ENCODE results near the gene CCDC148.
A peak's percentile ranks its signal among the peaks of the same experiment; 100 is the strongest.

The CCDC148 gene

DNA sequence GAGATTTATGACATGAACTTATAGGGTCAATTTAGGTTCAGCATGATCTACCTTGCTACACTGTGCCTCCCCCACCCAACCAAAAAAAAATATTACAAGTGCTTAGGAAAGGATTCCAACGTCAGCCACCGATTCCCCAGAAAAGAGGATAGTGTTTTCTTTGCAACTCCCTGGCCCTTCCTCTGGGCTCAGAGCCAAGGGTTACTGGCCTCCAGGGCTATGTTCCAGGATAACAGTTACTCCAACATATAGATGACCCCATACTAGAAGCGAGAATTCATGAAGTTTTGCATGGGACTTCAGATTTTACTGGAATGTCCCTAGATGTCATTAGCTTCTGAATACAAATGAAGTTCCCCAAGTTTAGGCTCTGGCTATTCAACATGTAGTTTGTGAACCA, 182.8 kb downstream of the CCDC148 start:
- TF ChIP-seq TAF1 (IDR thresholded peaks at IDR 0.05; ENCODE audit: low read depth) (no peak), YY1 (IDR thresholded peaks at IDR 0.05; ENCODE audit: low read depth) (no peak), NFIC (IDR thresholded peaks at IDR 0.05) (no peak), EGR1 (IDR thresholded peaks at IDR 0.05) (no peak), TEAD4 (IDR thresholded peaks at IDR 0.05) (no peak), ZBTB7A (IDR thresholded peaks at IDR 0.05; ENCODE audit: low read depth) (no peak), CEBPB (IDR thresholded peaks at IDR 0.05) (no peak), FOXM1 (IDR thresholded peaks at IDR 0.05; ENCODE audit: borderline replicate concordance, low read depth) (no peak), CREB1 (IDR thresholded peaks at IDR 0.05; ENCODE audit: low read depth) (no peak), RAD21 (IDR thresholded peaks at IDR 0.05; ENCODE audit: low read depth) (no peak), TCF12 (IDR thresholded peaks at IDR 0.05; ENCODE audit: low read depth) (no peak), EP300 (IDR thresholded peaks at IDR 0.05; ENCODE audit: borderline replicate concordance) (no peak)
- TF ChIP-seq, protein P1, sequence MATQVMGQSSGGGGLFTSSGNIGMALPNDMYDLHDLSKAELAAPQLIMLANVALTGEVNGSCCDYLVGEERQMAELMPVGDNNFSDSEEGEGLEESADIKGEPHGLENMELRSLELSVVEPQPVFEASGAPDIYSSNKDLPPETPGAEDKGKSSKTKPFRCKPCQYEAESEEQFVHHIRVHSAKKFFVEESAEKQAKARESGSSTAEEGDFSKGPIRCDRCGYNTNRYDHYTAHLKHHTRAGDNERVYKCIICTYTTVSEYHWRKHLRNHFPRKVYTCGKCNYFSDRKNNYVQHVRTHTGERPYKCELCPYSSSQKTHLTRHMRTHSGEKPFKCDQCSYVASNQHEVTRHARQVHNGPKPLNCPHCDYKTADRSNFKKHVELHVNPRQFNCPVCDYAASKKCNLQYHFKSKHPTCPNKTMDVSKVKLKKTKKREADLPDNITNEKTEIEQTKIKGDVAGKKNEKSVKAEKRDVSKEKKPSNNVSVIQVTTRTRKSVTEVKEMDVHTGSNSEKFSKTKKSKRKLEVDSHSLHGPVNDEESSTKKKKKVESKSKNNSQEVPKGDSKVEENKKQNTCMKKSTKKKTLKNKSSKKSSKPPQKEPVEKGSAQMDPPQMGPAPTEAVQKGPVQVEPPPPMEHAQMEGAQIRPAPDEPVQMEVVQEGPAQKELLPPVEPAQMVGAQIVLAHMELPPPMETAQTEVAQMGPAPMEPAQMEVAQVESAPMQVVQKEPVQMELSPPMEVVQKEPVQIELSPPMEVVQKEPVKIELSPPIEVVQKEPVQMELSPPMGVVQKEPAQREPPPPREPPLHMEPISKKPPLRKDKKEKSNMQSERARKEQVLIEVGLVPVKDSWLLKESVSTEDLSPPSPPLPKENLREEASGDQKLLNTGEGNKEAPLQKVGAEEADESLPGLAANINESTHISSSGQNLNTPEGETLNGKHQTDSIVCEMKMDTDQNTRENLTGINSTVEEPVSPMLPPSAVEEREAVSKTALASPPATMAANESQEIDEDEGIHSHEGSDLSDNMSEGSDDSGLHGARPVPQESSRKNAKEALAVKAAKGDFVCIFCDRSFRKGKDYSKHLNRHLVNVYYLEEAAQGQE (IDR thresholded peaks at IDR 0.05; ENCODE audit: low read depth): no peak
- TF ChIP-seq, protein P2, sequence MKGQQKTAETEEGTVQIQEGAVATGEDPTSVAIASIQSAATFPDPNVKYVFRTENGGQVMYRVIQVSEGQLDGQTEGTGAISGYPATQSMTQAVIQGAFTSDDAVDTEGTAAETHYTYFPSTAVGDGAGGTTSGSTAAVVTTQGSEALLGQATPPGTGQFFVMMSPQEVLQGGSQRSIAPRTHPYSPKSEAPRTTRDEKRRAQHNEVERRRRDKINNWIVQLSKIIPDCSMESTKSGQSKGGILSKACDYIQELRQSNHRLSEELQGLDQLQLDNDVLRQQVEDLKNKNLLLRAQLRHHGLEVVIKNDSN (IDR thresholded peaks at IDR 0.05): no peak
- TF ChIP-seq, protein P3, sequence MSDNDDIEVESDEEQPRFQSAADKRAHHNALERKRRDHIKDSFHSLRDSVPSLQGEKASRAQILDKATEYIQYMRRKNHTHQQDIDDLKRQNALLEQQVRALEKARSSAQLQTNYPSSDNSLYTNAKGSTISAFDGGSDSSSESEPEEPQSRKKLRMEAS (IDR thresholded peaks at IDR 0.05): no peak

DNA sequence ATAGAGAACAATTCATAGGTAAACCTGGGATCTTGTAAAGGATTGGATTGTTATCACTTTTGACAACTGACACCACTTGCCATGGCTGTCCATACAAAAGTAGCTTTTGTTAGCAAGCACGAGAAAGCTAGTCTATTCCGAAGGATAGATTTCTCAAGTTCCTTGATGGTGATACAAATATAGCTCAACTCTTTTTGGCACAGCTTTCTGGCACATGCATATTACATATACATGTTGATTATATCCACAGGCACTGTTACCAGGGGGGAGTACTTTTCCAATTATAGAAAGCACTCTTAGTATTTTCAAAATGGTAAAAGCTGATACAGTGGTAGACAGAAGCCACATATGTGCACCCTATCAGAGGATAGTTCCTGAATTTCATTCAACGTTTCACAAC, 186.0 kb downstream of the CCDC148 start:
- TF ChIP-seq EP300 (IDR thresholded peaks at IDR 0.05; ENCODE audit: borderline replicate concordance) (no peak), TAF1 (IDR thresholded peaks at IDR 0.05; ENCODE audit: low read depth) (no peak), YY1 (IDR thresholded peaks at IDR 0.05; ENCODE audit: low read depth) (no peak), CEBPB (IDR thresholded peaks at IDR 0.05) (no peak), RAD21 (IDR thresholded peaks at IDR 0.05; ENCODE audit: low read depth) (no peak), TEAD4 (IDR thresholded peaks at IDR 0.05) (no peak), CREB1 (IDR thresholded peaks at IDR 0.05; ENCODE audit: low read depth) (no peak), FOXM1 (IDR thresholded peaks at IDR 0.05; ENCODE audit: borderline replicate concordance, low read depth) (no peak)
- TF ChIP-seq, protein P3 (IDR thresholded peaks at IDR 0.05): no peak

DNA sequence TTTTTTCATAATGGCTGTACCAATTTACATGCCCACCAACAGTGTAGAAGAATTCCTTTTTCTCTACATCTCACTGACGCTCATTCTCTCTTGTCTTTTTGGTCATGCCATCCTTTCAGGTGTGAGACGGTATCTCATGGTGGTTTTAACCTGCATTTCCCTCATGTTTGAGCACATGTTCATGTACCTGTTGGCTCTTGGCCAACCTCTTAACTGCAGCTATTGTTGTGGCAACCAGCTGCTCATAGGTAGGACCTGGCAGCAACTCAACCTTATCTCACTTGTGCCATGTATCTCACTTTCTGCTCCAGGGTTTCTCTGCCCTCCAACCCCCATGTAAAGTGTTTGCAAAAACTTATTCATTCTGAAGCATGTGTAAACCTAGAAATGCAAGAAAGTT, 187.4 kb downstream of the CCDC148 start:
- TF ChIP-seq, protein P2 (IDR thresholded peaks at IDR 0.05): no peak
- TF ChIP-seq NFIC (IDR thresholded peaks at IDR 0.05): peak; percentile 48

DNA sequence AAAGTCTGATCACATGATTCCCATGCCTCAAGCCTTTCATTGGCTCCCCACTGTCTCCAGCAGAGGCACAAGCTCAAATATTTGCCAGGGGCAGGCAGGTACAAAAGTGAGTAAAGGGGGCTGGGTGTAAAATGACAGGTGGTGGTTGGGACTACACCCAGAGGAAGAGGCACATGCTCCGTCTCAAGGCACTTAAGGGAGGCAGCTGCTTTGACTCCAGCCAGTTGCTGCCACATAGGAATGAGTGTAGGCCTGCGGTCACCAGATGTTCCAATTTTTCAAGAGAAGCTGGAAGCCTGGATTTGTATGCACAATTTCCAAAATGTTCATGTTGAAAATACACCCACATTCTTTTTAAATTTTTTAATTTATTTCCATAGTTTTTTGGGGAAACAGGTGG, 190.4 kb downstream of the CCDC148 start:
- TF ChIP-seq TCF12 (IDR thresholded peaks at IDR 0.05; ENCODE audit: low read depth) (no peak), YY1 (IDR thresholded peaks at IDR 0.05; ENCODE audit: low read depth) (no peak), FOXM1 (IDR thresholded peaks at IDR 0.05; ENCODE audit: borderline replicate concordance, low read depth) (no peak)
- TF ChIP-seq, protein P3 (IDR thresholded peaks at IDR 0.05): no peak

DNA sequence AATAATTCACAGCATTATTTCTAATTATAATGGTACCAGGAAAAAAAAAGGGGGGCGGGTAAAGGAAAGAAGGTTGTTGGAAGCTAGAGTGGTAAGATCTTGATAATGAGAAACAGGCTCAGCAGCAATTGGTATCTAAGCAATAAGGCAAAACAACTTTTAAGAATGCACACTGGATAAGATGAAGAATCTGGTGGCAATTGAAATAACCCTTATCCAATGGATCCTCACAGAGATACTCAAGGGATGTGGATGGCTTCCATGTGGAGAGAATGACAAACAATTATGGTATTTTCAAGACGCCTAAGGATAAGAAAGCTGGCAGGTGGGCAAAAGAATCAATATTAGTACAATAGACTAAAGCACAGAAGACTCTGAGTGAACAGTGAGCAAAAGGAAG, 201.3 kb downstream of the CCDC148 start:
- TF ChIP-seq EGR1 (IDR thresholded peaks at IDR 0.05): no peak
- TF ChIP-seq TCF12 (IDR thresholded peaks at IDR 0.05; ENCODE audit: low read depth): no peak
- no peak for TF ChIP-seq FOXM1 (IDR thresholded peaks at IDR 0.05; ENCODE audit: borderline replicate concordance, low read depth)
- TF ChIP-seq ZBTB7A (IDR thresholded peaks at IDR 0.05; ENCODE audit: low read depth): no peak
- TF ChIP-seq YY1 (IDR thresholded peaks at IDR 0.05; ENCODE audit: low read depth): no peak
- no peak for TF ChIP-seq NFIC (IDR thresholded peaks at IDR 0.05)
- TF ChIP-seq TAF1 (IDR thresholded peaks at IDR 0.05; ENCODE audit: low read depth): no peak
- TF ChIP-seq RAD21 (IDR thresholded peaks at IDR 0.05; ENCODE audit: low read depth): no peak
- TF ChIP-seq EP300 (IDR thresholded peaks at IDR 0.05; ENCODE audit: borderline replicate concordance): no peak
- TF ChIP-seq, protein P2 (IDR thresholded peaks at IDR 0.05): no peak
- no peak for TF ChIP-seq CREB1 (IDR thresholded peaks at IDR 0.05; ENCODE audit: low read depth)
- no peak for TF ChIP-seq TEAD4 (IDR thresholded peaks at IDR 0.05)
- TF ChIP-seq, protein P1 (IDR thresholded peaks at IDR 0.05; ENCODE audit: low read depth): no peak
- no peak for TF ChIP-seq CEBPB (IDR thresholded peaks at IDR 0.05)
- TF ChIP-seq, protein P3 (IDR thresholded peaks at IDR 0.05): no peak

Measured in Ishikawa (cell line).